HepG2 (cell line): ENCODE measurements around the gene LRRC73. TPM values are rescaled to one million over a fixed set of nuclear protein-coding genes. Genes with fewer than 3 reads are reported as not detected.
A peak's percentile ranks its signal among the peaks of the same experiment; 100 is the strongest.

Experiments used
- ATAC-seq: fragments of 200-7000 bp; cut with Tn5 transposase; 3 replicates; pipeline ENCODE4 v1.9.1; 2020; ENCODE audit warnings: mild to moderate bottlenecking, moderate library complexity
- BruUV-seq: library from RNA; stranded (reverse); fragments of 400-500 nt; replicated peaks from 2 replicates; lab custom pipeline; 2021; lab: Mats Ljungman, UMichigan
- CTCF ChIA-PET: fragments of 300-600 bp; formaldehyde crosslinking; extraction: SDS; loops from one replicate; lab custom pipeline; 2021; ENCODE audit warnings: low total read pairs, inconsistent platforms, low intra/inter-chr PET ratio; lab: Yijun Ruan, JAX
- POLR2A ChIA-PET: fragments of 350-600 bp; sonication (Branson Sonifier 250); formaldehyde crosslinking; loops from one replicate; lab custom pipeline; 2020; ENCODE audit warnings: antibody characterized with exemption, inconsistent platforms; lab: Yijun Ruan, JAX
- DNase-seq: peaks from one replicate; pipeline ENCODE4 v3.0.0-alpha.2; 2015; ENCODE audit warnings: low spot score
- FAIRE-seq: peaks from 3 replicates; lab custom pipeline; 2011; peaks lifted over from hg19 to GRCh38; lab: Jason Lieb, UNC
- H2AFZ ChIP-seq: one replicate; pipeline ENCODE4 v1.6.1; 2011; ENCODE audit warnings: low read length, inconsistent platforms
- H3K27ac ChIP-seq: fragments of 300-600 bp; 3 replicates; pipeline ENCODE4 v1.8.0; 2011; ENCODE audit warnings: mixed run types, mild to moderate bottlenecking, mixed read lengths, low read length, inconsistent platforms; ENCODE audit not compliant: insufficient read depth; ENCODE audit errors: extremely low read length
- H3K27me3 ChIP-seq, 2 experiments: fragments of 200-600 bp in 1 of 2; 2 replicates in 1 of 2; 3 replicates in 1 of 2; pipeline versions ENCODE4 v1.6.0 to v1.8.0; 2011; ENCODE audit warnings: low read length in 2 of 2, mild to moderate bottlenecking in 2 of 2, moderate library complexity in 2 of 2, inconsistent platforms in 1 of 2; ENCODE audit not compliant: insufficient read depth in 2 of 2, control insufficient read depth in 1 of 2
- H3K36me3 ChIP-seq, 2 experiments: fragments of 200-600 bp in 1 of 2; replicated peaks in 1 of 2; 2 replicates in 1 of 2; 3 replicates in 1 of 2; pipeline versions ENCODE4 v1.5.1 to v1.8.0; 2011; ENCODE audit warnings: low read length in 2 of 2, inconsistent platforms in 1 of 2; ENCODE audit not compliant: insufficient read depth in 2 of 2, control insufficient read depth in 1 of 2
- H3K4me1 ChIP-seq: 2 replicates; pipeline ENCODE4 v1.5.1; 2012; ENCODE audit warnings: low read length, inconsistent platforms; ENCODE audit not compliant: insufficient read depth
- H3K4me2 ChIP-seq: 2 replicates; pipeline ENCODE4 v1.6.0; 2011; ENCODE audit warnings: low read depth, low read length, inconsistent platforms
- H3K4me3 ChIP-seq, 3 experiments: fragments of 200-600 bp in 1 of 3; sonication (generic), shearing (Covaris generic) in 1 of 3; replicated peaks in 1 of 3; 2 replicates each; pipeline ENCODE4 v1.5.1; 2011 to 2016; ENCODE audit warnings: low read length in 3 of 3, inconsistent platforms in 2 of 3, low read depth in 2 of 3, mild to moderate bottlenecking in 2 of 3, control low read depth in 1 of 3, mixed read lengths in 1 of 3; ENCODE audit not compliant: insufficient read depth in 1 of 3
- H3K79me2 ChIP-seq: one replicate; pipeline ENCODE4 v1.6.1; 2011; ENCODE audit warnings: low read length, inconsistent platforms; ENCODE audit not compliant: insufficient read depth
- H3K9ac ChIP-seq: 2 replicates; pipeline ENCODE4 v1.6.0; 2011; ENCODE audit warnings: mild to moderate bottlenecking, low read depth, low read length, inconsistent platforms; ENCODE audit not compliant: insufficient read depth
- H3K9me3 ChIP-seq: 2 replicates; pipeline ENCODE4 v1.5.1; 2012; ENCODE audit warnings: mild to moderate bottlenecking, low read length
- H4K20me1 ChIP-seq: 2 replicates; pipeline ENCODE4 v1.6.0; 2011; ENCODE audit warnings: inconsistent platforms, mild to moderate bottlenecking, low read length, moderate library complexity; ENCODE audit not compliant: insufficient read depth
- CCAR2 ChIP-seq: fragments of 200-400 bp; formaldehyde crosslinking; optimal IDR thresholded peaks from 2 replicates; pipeline ENCODE3; 2018; ENCODE audit warnings: low read depth, mild to moderate bottlenecking, low read length, moderate library complexity
- DNMT3B ChIP-seq: conservative IDR thresholded peaks from 2 replicates; pipeline ENCODE4 v1.6.1; 2016; ENCODE audit warnings: missing biosample characterization, control low read depth
- HMG20B ChIP-seq: conservative IDR thresholded peaks from 2 replicates; pipeline ENCODE4 v1.6.1; 2016; ENCODE audit warnings: missing genetic modification reagents, missing compliant biosample characterization
- NRL ChIP-seq: sonication (generic); formaldehyde crosslinking; IDR thresholded peaks from 2 replicates; pipeline ENCODE4 v1.5.0; 2020; ENCODE audit warnings: missing genetic modification reagents, mild to moderate bottlenecking, moderate library complexity, borderline replicate concordance
- PITX1 ChIP-seq: sonication (generic); formaldehyde crosslinking; IDR thresholded peaks from 2 replicates; pipeline ENCODE4 v1.5.1; 2020; ENCODE audit warnings: mild to moderate bottlenecking, missing genetic modification reagents
- PPARG ChIP-seq: conservative IDR thresholded peaks from 2 replicates; pipeline ENCODE4 v1.6.1; 2016; ENCODE audit warnings: missing biosample characterization, missing genetic modification reagents
- REXO4 ChIP-seq: sonication (generic); formaldehyde crosslinking; IDR thresholded peaks from 2 replicates; pipeline ENCODE4 v1.8.0; 2022; ENCODE audit warnings: missing genetic modification reagents, mild to moderate bottlenecking, borderline replicate concordance
- SIX1 ChIP-seq: sonication (generic); formaldehyde crosslinking; IDR thresholded peaks from 2 replicates; pipeline ENCODE4 v1.4.0; 2020; ENCODE audit warnings: missing genetic modification reagents, borderline replicate concordance
- SMAD9 ChIP-seq: sonication (generic); formaldehyde crosslinking; IDR thresholded peaks from 2 replicates; pipeline ENCODE4 v1.5.1; 2020; ENCODE audit warnings: mild to moderate bottlenecking, missing genetic modification reagents
- TP53 ChIP-seq: sonication (generic); formaldehyde crosslinking; conservative IDR thresholded peaks from 2 replicates; pipeline ENCODE4 v1.4.0; 2020; ENCODE audit warnings: missing genetic modification reagents
- ZKSCAN5 ChIP-seq: sonication (generic); formaldehyde crosslinking; IDR thresholded peaks from 2 replicates; pipeline ENCODE4 v1.5.1; 2020; ENCODE audit warnings: mild to moderate bottlenecking, missing genetic modification reagents
- ZNF674 ChIP-seq: sonication (generic); formaldehyde crosslinking; IDR thresholded peaks from 2 replicates; pipeline ENCODE4 v1.5.0; 2020; ENCODE audit warnings: low read depth, mild to moderate bottlenecking, missing genetic modification reagents
- WGBS: methylation state at CpG from one replicate; pipeline ENCODE4 v1.1.6; 2017; ENCODE audit warnings: low lambda C conversion rate; 5-methylcytosine and 5-hydroxymethylcytosine counted together
- in situ Hi-C: cut with HindIII; loops from 2 replicates; pipeline ENCODE4 v1.10.0; 2017; ENCODE audit warnings: low pct_unique_long_range_greater_than_20kb; ENCODE audit not compliant: extremely low pct_ligation_motif_present
- intact Hi-C: fragments of 100-400 bp; cut with micrococcal nuclease; formaldehyde crosslinking; loops from one replicate; pipeline ENCODE4 v1.10.0; 2022; ENCODE audit not compliant: unreplicated experiment
- polyA plus RNA-seq, 8 experiments: library from polyadenylated mRNA; depleted of rRNA in 3 of 8; stranded (reverse) in 7 of 8; unstranded in 1 of 8; fragments of >200 nt; fragmentation: Illumina TruSeq in 4 of 8; extraction: Trizol in 4 of 8; gene quantifications; 2 replicates each; pipeline versions ENCODE4 v1.2.1 to v1.2.3, GENCODE V29; 2011 to 2016; ENCODE audit warnings: low read depth in 4 of 8, missing spikeins in 1 of 8, mixed read lengths in 1 of 8; ENCODE audit not compliant: insufficient read depth in 1 of 8
- total RNA-seq, 5 experiments: library from RNA; depleted of rRNA; stranded (reverse); fragments of >200 nt; fragmentation: Illumina TruSeq; extraction: Trizol; gene quantifications; 2 replicates each; pipeline ENCODE4 v1.2.3, GENCODE V29; 2016; ENCODE audit warnings: low read depth in 1 of 5
- TF ChIP-seq, protein P1 (sequence below): sonication (generic); formaldehyde crosslinking; IDR thresholded peaks from 2 replicates; pipeline ENCODE4 v1.4.0; 2020; ENCODE audit warnings: mild to moderate bottlenecking, missing genetic modification reagents
- TF ChIP-seq, protein P2 (sequence below): IDR thresholded peaks from 2 replicates; pipeline ENCODE4 v1.6.1; 2016; ENCODE audit warnings: missing biosample characterization, missing genetic modification reagents, low read depth
- TF ChIP-seq, protein P3 (sequence below): sonication (generic); formaldehyde crosslinking; IDR thresholded peaks from 2 replicates; pipeline ENCODE4 v1.4.0; 2020; ENCODE audit warnings: mild to moderate bottlenecking, missing genetic modification reagents
- TF ChIP-seq, protein P4 (sequence below): sonication (generic); IDR thresholded peaks from 2 replicates; pipeline ENCODE4 v1.6.1; 2016; ENCODE audit warnings: low read depth, borderline replicate concordance

Gene LRRC73
- total and polyA plus RNA-seq, 2 of the 13 experiments (the other 11 are each of a cell fraction or from before 2014, with no cell fraction given): 0.11 to 0.12 TPM

DNA sequence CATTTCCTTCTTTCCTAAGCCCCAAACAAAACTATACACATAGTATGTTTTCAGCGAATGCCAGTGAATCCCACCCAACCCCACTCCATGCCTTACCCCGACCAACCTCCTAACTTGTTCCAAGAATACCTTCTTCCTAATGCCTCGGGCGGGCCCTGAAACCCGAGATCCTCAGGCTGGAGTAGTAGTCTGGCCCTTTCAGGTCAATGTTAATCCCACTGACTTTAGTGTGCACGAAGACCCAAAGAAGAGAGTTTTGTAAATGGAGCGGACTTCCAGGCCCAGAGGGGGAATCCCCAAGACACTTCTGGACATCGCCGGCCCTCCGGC, 6.2 kb upstream of the LRRC73 start:
- Histone ChIP-seq H3K79me2 (peaks cover 52% of the 10 kb centered on the region), H3K4me2 (peak overlapping the region; percentile 91), H3K4me1 (peaks cover 36% of the 10 kb centered on the region), H3K27ac (peak overlapping the region; percentile 72), H4K20me1 (no peaks in the 10 kb centered on the region), H3K9me3 (no peaks in the 10 kb centered on the region), H3K4me3 (peak overlapping the region; percentile 85 to 99 (median 93)), H3K9ac (peak overlapping the region; percentile 98), H3K27me3 (peaks cover 0 to 5% of the 10 kb centered on the region in 2 experiments; a peak in 1 of 5 replicates), H2AFZ (no peak overlapping the region), H3K36me3 (peaks cover 34 to 60% of the 10 kb centered on the region in 2 experiments)
- no TSS peak for BruUV-seq
- DNase-seq: no peak
- no peak for FAIRE-seq
- 4% methylated on average over 7 of the region's 10 CpGs for WGBS
- ChIA-PET POLR2A (interaction anchor here (0.6 to 2.0 kb wide), 12 partner anchors 10 to 502 kb away, joined by 3 to 11 read pairs (median 5); partner anchors contain the start of genes ABCC10, GTPBP2, KLHDC3 and MEA1), CTCF (no interaction called here)
- peak; percentile 31 for ATAC-seq
- intact Hi-C loops (loop anchor here (5.0 kb wide), 1 partner anchor 61 kb away; the partner anchor contains the start of genes POLH and XPO5), in situ Hi-C loops (no loop called here)
- TF ChIP-seq HMG20B (CRISPR knock-in tag) (no peak), PITX1 (0 out of 2 replicates have a peak, but pooled peaks have one; percentile 6), SIX1 (CRISPR knock-in tag) (0 out of 2 replicates have a peak, but pooled peaks have one; percentile 29), ZKSCAN5 (CRISPR knock-in tag) (0 out of 2 replicates have a peak, but pooled peaks have one; percentile 23), ZNF674 (peak; percentile 12; the same call in 1 of the 2 replicates), DNMT3B (CRISPR knock-in tag) (0 out of 2 replicates have a peak, but pooled peaks have one; percentile 14), NRL (CRISPR knock-in tag) (no peak), TP53 (0 out of 2 replicates have a peak, but pooled peaks have one; percentile 38), CCAR2 (peak; percentile 14), PPARG (CRISPR knock-in tag) (no peak), REXO4 (CRISPR knock-in tag) (no peak; the same call in 1 of the 2 replicates), SMAD9 (no peak)
- TF ChIP-seq, protein P1, sequence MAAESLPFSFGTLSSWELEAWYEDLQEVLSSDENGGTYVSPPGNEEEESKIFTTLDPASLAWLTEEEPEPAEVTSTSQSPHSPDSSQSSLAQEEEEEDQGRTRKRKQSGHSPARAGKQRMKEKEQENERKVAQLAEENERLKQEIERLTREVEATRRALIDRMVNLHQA: 0 out of 2 replicates have a peak, but pooled peaks have one; percentile 24
- TF ChIP-seq, protein P2, sequence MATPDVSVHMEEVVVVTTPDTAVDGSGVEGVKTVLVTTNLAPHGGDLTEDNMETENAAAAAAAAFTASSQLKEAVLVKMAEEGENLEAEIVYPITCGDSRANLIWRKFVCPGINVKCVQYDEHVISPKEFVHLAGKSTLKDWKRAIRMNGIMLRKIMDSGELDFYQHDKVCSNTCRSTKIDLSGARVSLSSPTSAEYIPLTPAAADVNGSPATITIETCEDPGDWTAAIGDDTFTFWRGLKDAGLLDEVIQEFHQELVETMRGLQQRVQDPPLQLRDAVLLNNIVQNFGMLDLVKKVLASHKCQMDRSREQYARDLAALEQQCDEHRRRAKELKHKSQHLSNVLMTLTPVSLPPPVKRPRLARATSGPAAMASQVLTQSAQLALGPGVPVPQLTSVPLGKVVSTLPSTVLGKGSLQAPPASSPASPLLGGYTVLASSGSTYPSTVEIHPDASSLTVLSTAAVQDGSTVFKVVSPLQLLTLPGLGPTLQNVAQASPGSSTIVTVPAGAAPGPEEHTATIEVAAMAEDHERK (CRISPR knock-in tag): peak; percentile 5; the same call in 1 of the 2 replicates
- TF ChIP-seq, protein P3, sequence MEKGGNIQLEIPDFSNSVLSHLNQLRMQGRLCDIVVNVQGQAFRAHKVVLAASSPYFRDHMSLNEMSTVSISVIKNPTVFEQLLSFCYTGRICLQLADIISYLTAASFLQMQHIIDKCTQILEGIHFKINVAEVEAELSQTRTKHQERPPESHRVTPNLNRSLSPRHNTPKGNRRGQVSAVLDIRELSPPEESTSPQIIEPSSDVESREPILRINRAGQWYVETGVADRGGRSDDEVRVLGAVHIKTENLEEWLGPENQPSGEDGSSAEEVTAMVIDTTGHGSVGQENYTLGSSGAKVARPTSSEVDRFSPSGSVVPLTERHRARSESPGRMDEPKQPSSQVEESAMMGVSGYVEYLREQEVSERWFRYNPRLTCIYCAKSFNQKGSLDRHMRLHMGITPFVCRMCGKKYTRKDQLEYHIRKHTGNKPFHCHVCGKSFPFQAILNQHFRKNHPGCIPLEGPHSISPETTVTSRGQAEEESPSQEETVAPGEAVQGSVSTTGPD (CRISPR knock-in tag): 0 out of 2 replicates have a peak, but pooled peaks have one; percentile 30
- TF ChIP-seq, protein P4, sequence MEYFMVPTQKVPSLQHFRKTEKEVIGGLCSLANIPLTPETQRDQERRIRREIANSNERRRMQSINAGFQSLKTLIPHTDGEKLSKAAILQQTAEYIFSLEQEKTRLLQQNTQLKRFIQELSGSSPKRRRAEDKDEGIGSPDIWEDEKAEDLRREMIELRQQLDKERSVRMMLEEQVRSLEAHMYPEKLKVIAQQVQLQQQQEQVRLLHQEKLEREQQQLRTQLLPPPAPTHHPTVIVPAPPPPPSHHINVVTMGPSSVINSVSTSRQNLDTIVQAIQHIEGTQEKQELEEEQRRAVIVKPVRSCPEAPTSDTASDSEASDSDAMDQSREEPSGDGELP: peak; percentile 55; the same call in 1 of the 2 replicates
